Retinal pigment epithelial cell (primary cell): Measurements from ENCODE around the gene STX12.
"Not testable (repeated sequence)": the region's sequence is repeated elsewhere in the genome, so short reads cannot be mapped to it uniquely, and the experiment has no call there.

ENCODE experiments used
- DNase-seq: peaks from one replicate; pipeline ENCODE4 v3.0.0-alpha.2; 2010; ENCODE audit warnings: low read depth
- H3K4me3 ChIP-seq: 2 replicates; pipeline ENCODE4 v1.5.1; 2011; ENCODE audit warnings: mild to moderate bottlenecking, low read length, control low read depth, moderate library complexity
- CTCF ChIP-seq: conservative IDR thresholded peaks from 2 replicates; pipeline ENCODE4 v1.5.1; 2011; ENCODE audit warnings: low read depth, low read length, control low read depth, inconsistent platforms

The STX12 gene

DNA sequence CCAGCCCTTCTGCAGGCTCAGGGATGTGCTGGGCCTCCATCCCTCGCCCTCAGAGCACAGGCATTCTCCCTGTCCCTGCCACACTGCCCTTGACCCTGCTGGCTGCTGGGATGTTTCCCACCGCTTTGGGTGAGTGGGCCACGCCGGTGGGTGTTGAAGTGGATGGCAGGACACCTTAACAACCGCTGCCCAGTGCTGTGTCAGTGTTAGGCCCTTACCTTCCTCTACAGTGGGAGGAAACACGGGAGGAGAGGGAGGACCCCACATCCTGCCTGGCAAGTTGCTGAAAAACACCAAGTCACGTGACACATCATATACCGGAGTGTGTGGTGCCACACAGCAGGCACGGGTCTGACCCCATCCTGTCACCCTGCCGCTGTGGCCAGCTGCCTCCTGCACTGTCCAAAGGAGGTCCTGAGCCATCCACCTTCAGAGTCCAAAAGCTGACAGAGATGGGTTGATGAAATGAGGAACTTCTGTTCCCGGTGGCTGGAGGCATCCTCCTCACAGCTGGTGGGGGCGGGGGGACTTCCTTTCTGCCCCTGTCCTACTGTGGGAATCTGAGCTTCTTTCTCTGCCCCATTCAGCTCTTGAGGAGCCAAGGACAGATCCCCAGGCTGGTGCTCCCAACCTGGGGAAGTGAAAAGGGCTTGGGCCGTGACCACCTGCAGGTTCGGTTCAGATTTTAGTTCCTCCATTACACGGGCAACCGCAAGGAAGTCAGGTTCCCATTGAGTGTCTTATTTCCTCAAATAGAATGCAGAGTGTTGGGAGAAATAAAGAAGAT is 96.1 kb downstream of the STX12 start:
- DNase-seq: no peak
- no peak for TF ChIP-seq CTCF
- no peak overlapping the region for H3K4me3 ChIP-seq

- TF ChIP-seq CTCF: no peak
- H3K4me3 ChIP-seq: no peak overlapping the region
- no peak for DNase-seq
Measured at GRCh38 chr1:27869719-27870085, 96.7 kb downstream of the STX12 start.

DNA sequence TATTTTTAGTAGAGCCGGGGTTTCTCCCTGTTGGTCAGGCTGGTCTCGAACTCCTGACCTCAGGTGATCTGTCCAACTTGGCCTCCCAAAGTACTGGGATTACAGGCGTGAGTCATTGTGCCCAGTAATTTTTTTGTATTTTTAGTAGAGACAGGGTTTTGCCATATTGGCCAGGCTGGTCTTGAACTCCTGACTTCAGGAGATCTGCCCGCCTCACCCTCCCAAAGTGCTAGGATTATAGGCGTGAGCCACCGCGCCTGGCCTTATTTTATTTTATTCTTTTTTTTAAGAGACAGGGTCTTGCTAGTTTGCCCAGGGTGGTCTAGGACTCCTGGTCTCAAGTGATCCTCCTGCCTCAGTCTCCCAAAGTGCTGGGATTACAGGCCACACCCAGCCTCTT is 98.1 kb downstream of the STX12 start:
- H3K4me3 ChIP-seq, DNase-seq: not testable (repeated sequence)

GRCh38 chr1:27872059-27872801 is 99.2 kb downstream of the STX12 start, which contains the start of gene THEMIS2:
Gene THEMIS2 (plus strand): TSS chr1:27872544. CDS start chr1:27872572, 28 bp downstream.
- no peak for TF ChIP-seq CTCF
- no peak for DNase-seq

DNA sequence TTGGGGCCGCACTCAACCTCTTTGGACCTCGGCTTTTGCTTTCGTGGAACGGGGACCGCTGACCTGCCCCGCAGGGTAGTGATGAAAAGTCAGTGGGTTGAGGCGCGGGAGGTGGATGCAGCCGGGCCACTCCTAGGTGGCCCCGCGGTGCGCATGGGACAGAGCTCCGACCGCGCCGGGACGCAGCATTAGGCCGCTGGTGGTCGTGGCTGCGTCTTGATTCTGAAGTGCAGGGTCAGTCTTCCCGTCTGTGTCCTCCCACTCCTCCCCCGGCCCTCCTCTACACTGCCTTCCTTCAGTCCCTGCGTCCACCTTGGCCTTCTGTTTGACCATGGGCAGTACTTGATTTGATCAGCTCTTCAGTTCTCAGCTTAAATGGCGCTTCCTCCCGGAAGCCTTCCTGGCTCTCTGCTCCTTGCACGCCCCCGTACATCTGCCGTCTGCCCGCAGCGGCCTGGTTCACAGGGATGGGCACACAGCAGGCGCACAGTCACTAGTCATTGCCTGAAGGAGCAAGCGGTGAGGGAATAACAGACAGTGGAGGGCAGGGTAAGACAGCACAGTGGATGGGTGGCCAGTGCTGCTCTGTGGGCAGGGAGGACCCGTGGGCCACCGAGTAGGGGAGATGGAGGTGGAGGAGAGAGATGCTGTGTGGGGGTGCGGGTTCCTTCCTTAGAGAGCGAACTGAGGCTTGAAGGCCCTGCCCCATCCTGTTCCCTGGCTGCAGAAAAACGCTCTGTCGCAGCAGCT is 100.0 kb downstream of the STX12 start:
- DNase-seq: no peak
- no peak for TF ChIP-seq CTCF

More at GRCh38 chr1:27872059-27872801, 99.2 kb downstream of the STX12 start, which contains the start of gene THEMIS2:
- peak within 1 kb of the TSS; percentile 61 for H3K4me3 ChIP-seq

GRCh38 chr1:27873671-27874384 is 100.8 kb downstream of the STX12 start:
- H3K4me3 ChIP-seq: no peak overlapping the region
- DNase-seq: no peak
- no peak for TF ChIP-seq CTCF

More for the DNA sequence above, 100.0 kb downstream of the STX12 start:
- H3K4me3 ChIP-seq: peak overlapping the region; percentile 61
